GM12864 (cell line): Measurements from ENCODE around the gene ATP6AP2.

Source experiments
- DNase-seq: peaks from one replicate; pipeline ENCODE4 v3.0.0-alpha.2; 2011; ENCODE audit warnings: low read depth
- H3K4me3 ChIP-seq: 2 replicates; pipeline ENCODE4 v1.5.1; 2011; ENCODE audit warnings: mild to moderate bottlenecking, low read depth, low read length, control low read depth
- TF ChIP-seq, protein P1 (sequence below): IDR thresholded peaks from 2 replicates; pipeline ENCODE4 v1.5.1; 2011; ENCODE audit warnings: low read depth, mild to moderate bottlenecking, moderate library complexity, low read length, control low read depth, inconsistent platforms; ENCODE audit errors: missing control alignments

The ATP6AP2 gene, protein sequence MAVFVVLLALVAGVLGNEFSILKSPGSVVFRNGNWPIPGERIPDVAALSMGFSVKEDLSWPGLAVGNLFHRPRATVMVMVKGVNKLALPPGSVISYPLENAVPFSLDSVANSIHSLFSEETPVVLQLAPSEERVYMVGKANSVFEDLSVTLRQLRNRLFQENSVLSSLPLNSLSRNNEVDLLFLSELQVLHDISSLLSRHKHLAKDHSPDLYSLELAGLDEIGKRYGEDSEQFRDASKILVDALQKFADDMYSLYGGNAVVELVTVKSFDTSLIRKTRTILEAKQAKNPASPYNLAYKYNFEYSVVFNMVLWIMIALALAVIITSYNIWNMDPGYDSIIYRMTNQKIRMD

DNA sequence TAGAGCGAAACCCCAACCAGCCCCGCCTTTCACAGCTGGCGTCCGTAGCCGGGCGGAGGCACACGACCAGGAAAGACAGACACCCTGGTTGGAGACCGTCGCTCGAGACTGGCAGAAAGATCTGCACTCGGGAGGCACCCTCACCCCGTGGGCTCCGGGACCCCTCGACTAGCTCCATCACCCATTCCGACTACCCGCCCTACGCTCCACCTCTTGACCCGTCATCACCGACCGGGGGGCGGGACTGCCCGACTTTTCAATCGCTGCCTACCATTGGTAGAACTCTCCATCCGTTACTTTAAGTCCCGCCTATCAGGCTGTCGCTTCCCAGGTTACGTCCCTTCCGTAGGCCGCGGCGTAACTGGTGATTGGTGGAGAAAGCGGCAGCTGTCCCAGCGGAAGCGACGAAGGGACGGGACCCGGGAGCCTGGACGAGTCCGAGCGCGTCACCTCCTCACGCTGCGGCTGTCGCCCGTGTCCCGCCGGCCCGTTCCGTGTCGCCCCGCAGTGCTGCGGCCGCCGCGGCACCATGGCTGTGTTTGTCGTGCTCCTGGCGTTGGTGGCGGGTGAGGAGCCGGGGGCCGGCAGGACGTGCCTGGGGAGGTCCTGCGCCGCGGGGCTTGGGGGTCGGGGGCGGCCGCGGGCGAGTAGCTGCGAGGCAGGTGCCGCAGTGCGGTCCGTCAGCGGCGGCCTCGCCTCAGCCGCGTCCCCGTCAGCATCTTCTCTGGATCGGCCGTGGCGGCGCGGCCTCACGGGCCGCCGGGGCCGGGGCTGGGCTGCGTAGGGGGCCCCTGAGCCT, at the start of gene ATP6AP2:
Gene ATP6AP2 (plus strand): TSS at position 434 of the 799 bp plus-strand sequence. CDS start 96 bp downstream, at position 530.
- H3K4me3 ChIP-seq: peak within 1 kb of the TSS; percentile 75
- TF ChIP-seq, protein P1, sequence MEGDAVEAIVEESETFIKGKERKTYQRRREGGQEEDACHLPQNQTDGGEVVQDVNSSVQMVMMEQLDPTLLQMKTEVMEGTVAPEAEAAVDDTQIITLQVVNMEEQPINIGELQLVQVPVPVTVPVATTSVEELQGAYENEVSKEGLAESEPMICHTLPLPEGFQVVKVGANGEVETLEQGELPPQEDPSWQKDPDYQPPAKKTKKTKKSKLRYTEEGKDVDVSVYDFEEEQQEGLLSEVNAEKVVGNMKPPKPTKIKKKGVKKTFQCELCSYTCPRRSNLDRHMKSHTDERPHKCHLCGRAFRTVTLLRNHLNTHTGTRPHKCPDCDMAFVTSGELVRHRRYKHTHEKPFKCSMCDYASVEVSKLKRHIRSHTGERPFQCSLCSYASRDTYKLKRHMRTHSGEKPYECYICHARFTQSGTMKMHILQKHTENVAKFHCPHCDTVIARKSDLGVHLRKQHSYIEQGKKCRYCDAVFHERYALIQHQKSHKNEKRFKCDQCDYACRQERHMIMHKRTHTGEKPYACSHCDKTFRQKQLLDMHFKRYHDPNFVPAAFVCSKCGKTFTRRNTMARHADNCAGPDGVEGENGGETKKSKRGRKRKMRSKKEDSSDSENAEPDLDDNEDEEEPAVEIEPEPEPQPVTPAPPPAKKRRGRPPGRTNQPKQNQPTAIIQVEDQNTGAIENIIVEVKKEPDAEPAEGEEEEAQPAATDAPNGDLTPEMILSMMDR: no peak
- DNase-seq: peak; percentile 82

DNA sequence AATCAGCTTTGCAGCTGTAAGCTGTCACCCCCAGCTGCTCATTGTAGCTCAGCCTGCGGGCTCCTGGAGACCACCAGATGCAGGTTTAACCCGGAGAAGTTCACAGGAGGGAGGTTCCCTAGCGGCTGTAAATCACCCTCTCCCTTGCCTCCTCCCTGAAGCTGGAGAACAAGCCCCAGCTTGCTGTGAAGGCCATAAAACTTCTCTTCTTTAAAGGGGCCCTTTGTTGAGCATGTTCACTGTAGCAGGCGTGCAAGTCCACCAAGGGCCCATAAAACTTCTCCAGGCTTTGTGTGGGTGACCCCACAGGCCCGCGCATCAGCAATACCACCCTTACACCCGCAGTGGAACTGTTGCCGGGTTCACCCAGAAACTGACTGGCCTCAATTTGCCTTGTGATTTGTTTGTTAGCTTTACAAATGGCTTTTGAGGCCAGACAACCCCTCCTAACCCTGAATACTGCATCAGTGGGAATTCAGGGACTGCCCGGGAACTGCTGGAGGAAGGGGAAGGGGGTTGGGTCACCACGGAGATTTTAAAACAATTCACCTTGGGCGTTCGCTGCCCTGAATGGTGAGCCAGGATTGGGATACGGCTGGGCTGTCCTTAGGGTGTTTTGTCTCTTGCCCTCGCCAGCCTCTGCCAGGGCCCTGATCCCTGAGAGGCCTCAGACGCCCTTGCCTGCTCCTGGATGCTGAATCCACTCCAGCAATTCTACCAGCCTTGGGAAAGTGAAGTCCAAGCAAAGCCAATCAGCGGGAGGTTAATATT, 49.5 kb upstream of the ATP6AP2 start:
- no peak for DNase-seq
- H3K4me3 ChIP-seq: no peak overlapping the region
- TF ChIP-seq, protein P1: no peak

DNA sequence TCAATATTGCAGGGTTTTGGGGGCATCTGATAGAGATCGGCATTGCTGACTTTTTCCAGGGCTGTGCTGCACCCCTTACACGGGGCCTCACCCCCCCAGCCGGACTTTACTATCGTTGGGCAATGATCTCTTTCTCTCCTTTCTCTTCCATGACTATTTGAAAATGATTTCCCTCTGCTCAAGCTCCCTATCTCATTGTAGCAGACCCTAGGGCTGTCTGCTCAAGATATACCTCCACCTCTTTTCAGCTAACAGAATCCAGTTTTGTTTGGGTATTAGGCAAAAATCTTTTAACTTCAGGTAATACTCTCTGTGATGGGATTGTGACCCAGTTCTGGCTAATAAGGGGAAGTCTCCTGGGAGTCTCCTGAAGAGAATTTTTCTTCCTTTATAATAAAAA, 43.5 kb upstream of the ATP6AP2 start:
- DNase-seq: no peak
- TF ChIP-seq, protein P1: no peak
- H3K4me3 ChIP-seq: no peak overlapping the region

DNA sequence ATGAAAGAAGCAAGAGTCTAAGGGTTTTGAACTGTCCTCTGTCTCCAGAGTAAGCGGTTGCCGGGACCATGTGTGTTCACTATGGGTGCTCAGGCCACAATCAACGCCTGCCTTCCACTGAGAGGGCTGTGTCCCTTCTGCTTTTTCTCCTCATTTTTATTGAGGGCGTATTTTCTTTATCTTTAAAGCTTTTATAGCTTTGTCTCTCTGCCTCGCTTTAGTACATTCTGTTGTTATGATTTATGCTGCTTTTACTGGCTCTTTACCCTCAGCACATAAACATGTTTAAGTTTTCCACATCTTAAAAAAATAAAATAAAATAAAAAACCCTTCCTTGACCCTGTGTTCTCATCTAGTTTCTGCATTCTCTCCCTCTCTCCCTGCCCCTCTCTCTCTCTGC, 42.4 kb upstream of the ATP6AP2 start:
- H3K4me3 ChIP-seq: no peak overlapping the region
- TF ChIP-seq, protein P1: no peak
- no peak for DNase-seq

DNA sequence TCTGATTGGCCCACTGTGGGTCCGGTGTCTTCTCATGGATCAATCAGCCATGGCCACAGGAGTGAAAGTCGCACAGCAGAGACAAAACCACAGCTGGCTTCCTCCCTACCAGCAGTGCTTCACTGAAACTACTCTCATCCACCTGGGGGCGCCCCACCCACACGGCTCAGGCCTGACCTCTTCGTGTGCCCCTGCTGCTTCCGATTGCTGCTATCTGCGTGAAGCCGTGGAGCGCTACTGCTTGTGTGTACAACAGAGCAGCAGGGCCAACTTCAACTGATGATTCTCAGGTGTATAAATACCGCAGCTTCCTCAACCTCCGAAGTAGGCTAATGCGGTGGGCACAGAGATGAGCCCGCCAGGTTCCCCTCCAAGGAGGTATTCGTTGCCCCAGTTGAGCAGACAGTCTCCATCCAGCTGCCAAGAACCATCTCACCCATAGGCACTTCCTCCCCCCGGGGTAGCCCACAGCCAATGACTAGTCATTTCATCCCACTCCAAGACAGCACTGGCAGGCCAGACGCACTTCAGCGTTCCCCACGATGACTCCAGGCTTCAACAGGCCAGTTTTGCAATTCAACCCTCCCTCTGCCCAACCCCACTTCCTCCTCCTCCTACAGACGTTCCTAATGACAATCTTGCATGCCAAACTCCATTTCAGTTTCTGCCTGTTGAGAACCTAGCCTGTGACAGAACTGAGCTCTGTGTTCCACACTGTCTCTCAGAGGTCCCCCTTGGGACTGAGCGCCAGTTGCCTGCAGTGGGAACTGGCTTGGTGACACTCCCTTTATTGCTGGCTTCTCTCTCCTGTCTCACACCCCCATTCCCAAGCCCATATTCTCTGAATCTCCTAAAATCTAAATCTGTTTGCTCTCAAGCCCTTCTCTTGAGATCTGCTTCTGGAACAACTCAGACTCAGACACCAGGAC, 41.3 kb upstream of the ATP6AP2 start:
- peak overlapping the region; percentile 11; the same call in 1 of the 2 replicates for H3K4me3 ChIP-seq
- peak; percentile 56 for DNase-seq
- TF ChIP-seq, protein P1: peak; percentile 67

DNA sequence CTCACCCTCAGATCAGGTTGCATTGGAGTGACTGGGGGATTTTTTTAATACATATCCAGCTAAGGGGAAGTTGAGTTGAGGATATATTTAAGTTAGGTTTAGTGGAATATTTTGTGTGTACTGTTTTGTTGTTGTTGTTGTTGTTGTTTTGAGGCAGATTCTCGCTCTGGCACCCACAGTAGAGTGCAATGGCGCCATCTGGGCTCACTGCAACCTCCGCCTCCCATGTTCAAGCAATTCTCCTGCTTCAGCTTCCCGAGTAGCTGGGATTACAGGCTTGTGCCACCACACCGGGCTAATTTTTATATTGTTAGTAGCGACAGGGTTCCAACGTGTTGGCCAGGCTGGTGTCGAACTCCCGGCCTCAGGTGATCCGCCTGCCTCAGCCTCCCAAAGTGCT, 38.6 kb upstream of the ATP6AP2 start:
- H3K4me3 ChIP-seq: no peak overlapping the region
- TF ChIP-seq, protein P1: peak; percentile 26
- no peak for DNase-seq
